ENCODE data around the gene EVC. TPM values are rescaled to one million over a fixed set of nuclear protein-coding genes. Genes with fewer than 3 reads are reported as not detected.

The EVC gene
- total and polyA plus RNA-seq, 2 experiments from 2014 or later, result 2.5 to 45.3 TPM

GRCh38 chr4:5798462-5798861 is 87.5 kb downstream of the EVC start:
- no peak overlapping the region for H3K27ac ChIP-seq
- H3K9me3 ChIP-seq (ENCODE audit: low read depth), result no peaks in the 10 kb centered on the region
- TF ChIP-seq, protein P1, sequence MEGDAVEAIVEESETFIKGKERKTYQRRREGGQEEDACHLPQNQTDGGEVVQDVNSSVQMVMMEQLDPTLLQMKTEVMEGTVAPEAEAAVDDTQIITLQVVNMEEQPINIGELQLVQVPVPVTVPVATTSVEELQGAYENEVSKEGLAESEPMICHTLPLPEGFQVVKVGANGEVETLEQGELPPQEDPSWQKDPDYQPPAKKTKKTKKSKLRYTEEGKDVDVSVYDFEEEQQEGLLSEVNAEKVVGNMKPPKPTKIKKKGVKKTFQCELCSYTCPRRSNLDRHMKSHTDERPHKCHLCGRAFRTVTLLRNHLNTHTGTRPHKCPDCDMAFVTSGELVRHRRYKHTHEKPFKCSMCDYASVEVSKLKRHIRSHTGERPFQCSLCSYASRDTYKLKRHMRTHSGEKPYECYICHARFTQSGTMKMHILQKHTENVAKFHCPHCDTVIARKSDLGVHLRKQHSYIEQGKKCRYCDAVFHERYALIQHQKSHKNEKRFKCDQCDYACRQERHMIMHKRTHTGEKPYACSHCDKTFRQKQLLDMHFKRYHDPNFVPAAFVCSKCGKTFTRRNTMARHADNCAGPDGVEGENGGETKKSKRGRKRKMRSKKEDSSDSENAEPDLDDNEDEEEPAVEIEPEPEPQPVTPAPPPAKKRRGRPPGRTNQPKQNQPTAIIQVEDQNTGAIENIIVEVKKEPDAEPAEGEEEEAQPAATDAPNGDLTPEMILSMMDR (IDR thresholded peaks at IDR 0.05; ENCODE audit: low read depth, low read length), result no peak
- no peaks in the 10 kb centered on the region for H3K4me1 ChIP-seq (ENCODE audit: low read depth)
- H3K36me3 ChIP-seq, result peaks cover 14% of the 10 kb centered on the region
- peak in 1 of 2 donors; percentile 35 for DNase-seq (ENCODE audit: low read depth in 1 of 2, low spot score in 1 of 2)
- no peaks in the 10 kb centered on the region for H3K27me3 ChIP-seq
- no peak overlapping the region for H3K4me3 ChIP-seq

- Histone ChIP-seq H3K4me1 (ENCODE audit: low read depth) (no peaks in the 10 kb centered on the region), H3K4me3 (no peak overlapping the region), H3K27ac (no peak overlapping the region), H3K9me3 (ENCODE audit: low read depth) (no peaks in the 10 kb centered on the region), H3K36me3 (peaks cover 11% of the 10 kb centered on the region), H3K27me3 (no peaks in the 10 kb centered on the region)
- TF ChIP-seq, protein P1 (IDR thresholded peaks at IDR 0.05; ENCODE audit: low read depth, low read length), result no peak
- no peak for DNase-seq (ENCODE audit: low read depth in 1 of 2, low spot score in 1 of 2)
Observed at GRCh38 chr4:5798946-5799345, 87.9 kb downstream of the EVC start.

DNA sequence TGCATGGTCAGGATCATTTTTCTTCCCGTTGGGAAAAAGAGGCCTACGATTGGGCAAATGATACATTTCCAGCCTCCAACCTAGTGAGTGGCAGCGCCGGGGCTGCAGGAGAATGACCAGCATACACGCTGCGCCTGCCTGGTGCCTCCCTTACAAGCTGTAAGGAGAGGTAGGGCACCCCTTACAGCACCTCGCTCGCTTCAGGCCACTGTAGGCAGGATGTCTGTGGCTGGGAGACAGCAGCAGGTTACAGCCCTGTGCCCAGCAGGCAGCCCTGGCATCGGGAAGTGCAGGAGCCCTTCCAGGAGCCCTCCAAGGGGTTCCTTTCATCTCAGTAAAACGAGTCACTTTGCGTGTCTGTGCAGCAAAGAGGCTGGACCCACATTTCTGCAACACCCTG is 88.4 kb downstream of the EVC start:
- TF ChIP-seq, protein P1 (IDR thresholded peaks at IDR 0.05; ENCODE audit: low read depth, low read length), result no peak
- Histone ChIP-seq H3K36me3 (peaks cover 11% of the 10 kb centered on the region), H3K27ac (no peak overlapping the region), H3K4me1 (ENCODE audit: low read depth) (no peaks in the 10 kb centered on the region), H3K4me3 (no peak overlapping the region), H3K9me3 (ENCODE audit: low read depth) (no peaks in the 10 kb centered on the region), H3K27me3 (no peaks in the 10 kb centered on the region)
- DNase-seq (ENCODE audit: low read depth in 1 of 2, low spot score in 1 of 2), result no peak

GRCh38 chr4:5800496-5800895 is 89.5 kb downstream of the EVC start:
- Histone ChIP-seq H3K4me3 (no peak overlapping the region), H3K27ac (no peak overlapping the region), H3K4me1 (ENCODE audit: low read depth) (no peaks in the 10 kb centered on the region), H3K9me3 (ENCODE audit: low read depth) (no peaks in the 10 kb centered on the region), H3K36me3 (peaks cover 7% of the 10 kb centered on the region), H3K27me3 (no peaks in the 10 kb centered on the region)
- DNase-seq (ENCODE audit: low read depth in 1 of 2, low spot score in 1 of 2), result no peak
- TF ChIP-seq, protein P1 (IDR thresholded peaks at IDR 0.05; ENCODE audit: low read depth, low read length), result no peak

DNA sequence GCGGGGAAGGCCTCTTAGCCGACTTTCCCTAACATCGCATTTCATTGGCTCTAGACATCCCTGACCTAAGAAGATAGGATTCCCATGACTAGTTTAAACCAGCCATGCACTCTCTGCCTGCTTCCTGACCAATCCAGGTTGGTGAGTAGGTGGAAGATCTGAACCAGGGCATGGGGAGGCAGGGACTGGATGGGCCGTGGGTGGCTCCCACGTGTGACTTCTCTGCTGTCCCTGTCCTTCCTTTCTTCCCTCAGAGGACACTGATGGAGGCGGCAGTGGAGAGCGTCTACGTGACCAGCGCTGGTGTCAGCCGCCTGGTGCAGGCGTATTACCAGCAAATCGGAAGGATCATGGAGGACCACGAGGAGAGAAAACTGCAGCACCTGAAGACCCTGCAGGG is 90.7 kb downstream of the EVC start:
- no peaks in the 10 kb centered on the region for H3K4me1 ChIP-seq (ENCODE audit: low read depth)
- H3K4me3 ChIP-seq, result no peak overlapping the region
- H3K9me3 ChIP-seq (ENCODE audit: low read depth), result no peaks in the 10 kb centered on the region
- no peak for DNase-seq (ENCODE audit: low read depth in 1 of 2, low spot score in 1 of 2)
- peaks cover 7% of the 10 kb centered on the region for H3K36me3 ChIP-seq
- no peak overlapping the region for H3K27ac ChIP-seq
- TF ChIP-seq, protein P1 (IDR thresholded peaks at IDR 0.05; ENCODE audit: low read depth, low read length), result no peak
- no peaks in the 10 kb centered on the region for H3K27me3 ChIP-seq

DNA sequence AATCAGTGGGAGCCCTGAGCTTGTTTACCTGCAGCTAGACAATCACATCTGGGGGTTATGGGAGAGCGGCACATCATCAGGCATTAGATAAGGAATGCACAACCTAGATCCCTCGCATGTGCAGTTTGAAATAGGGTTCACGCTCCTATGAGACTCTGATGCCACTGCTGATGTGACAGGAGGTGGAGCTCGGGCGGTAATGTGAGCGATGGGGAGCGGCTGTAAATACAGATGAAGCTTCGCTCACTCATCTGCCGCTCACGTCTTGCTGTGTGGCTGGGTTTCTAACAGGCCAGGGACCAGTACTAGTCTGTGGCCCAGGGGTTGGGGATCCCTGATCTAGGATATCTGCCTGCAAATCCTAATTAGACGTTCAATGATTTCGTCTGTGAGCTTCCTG is 91.6 kb downstream of the EVC start:
- TF ChIP-seq, protein P1 (IDR thresholded peaks at IDR 0.05; ENCODE audit: low read depth, low read length), result no peak
- Histone ChIP-seq H3K27ac (no peak overlapping the region), H3K4me1 (ENCODE audit: low read depth) (no peaks in the 10 kb centered on the region), H3K4me3 (no peak overlapping the region), H3K36me3 (peaks cover 7% of the 10 kb centered on the region), H3K27me3 (no peaks in the 10 kb centered on the region), H3K9me3 (ENCODE audit: low read depth) (no peaks in the 10 kb centered on the region)
- no peak for DNase-seq (ENCODE audit: low read depth in 1 of 2, low spot score in 1 of 2)

All from cardiac muscle cell (in vitro differentiated cells and primary cell).